ENCODE measurements around the gene YY1.

YY1 gene

DNA sequence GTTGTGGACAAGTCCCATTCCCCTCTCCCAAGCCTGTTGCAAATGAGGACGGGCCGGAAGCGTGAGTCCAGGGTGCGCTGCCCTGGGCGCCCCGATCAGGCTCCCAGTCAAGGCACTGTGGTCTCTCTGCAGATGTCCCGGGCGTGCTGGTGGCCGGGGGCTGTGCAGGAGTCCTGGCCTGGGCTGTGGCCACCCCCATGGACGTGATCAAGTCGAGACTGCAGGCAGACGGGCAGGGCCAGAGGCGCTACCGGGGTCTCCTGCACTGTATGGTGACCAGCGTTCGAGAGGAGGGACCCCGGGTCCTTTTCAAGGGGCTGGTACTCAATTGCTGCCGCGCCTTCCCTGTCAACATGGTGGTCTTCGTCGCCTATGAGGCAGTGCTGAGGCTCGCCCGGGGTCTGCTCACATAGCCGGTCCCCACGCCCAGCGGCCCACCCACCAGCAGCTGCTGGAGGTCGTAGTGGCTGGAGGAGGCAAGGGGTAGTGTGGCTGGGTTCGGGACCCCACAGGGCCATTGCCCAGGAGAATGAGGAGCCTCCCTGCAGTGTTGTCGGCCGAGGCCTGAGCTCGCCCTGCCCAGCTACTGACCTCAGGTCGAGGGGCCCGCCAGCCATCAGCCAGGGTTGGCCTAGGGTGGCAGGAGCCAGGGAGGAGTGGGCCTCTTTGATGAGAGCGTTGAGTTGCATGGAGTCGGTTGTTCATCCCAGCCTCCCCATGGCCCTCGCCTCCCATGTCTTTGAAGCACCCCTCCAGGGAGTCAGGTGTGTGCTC, 90.5 kb downstream of the YY1 start:
- DNase-seq (ENCODE audit: low read depth): no peak
- no peak for TF ChIP-seq CTCF (IDR thresholded peaks at IDR 0.05; ENCODE audit: insufficient read depth, low read depth, low read length, missing control alignments)
- no peak overlapping the region for H3K4me3 ChIP-seq (ENCODE audit: low read length)

DNA sequence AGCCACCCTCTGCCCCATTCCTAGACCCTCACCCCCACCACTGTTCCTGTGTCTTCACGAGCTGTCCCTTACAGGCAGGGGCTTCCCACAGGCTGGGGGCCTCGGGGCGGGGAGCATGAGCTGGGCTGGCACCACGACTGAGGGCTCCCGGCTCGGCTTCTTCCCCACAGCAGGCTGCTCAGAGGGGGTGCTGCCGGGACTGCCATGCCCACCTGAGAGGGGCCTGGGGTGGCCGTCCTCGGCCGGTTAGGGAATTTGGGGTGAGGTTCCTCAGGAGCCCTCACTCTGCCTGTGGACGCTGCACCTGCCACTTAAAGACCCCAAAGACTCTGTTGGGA, 91.0 kb downstream of the YY1 start:
- no peak for DNase-seq (ENCODE audit: low read depth)
- H3K4me3 ChIP-seq (ENCODE audit: low read length): no peak overlapping the region
- TF ChIP-seq CTCF (IDR thresholded peaks at IDR 0.05; ENCODE audit: insufficient read depth, low read depth, low read length, missing control alignments): no peak

GRCh38 chr14:100330388-100330931, 91.5 kb downstream of the YY1 start:
- no peak for DNase-seq (ENCODE audit: low read depth)
- H3K4me3 ChIP-seq (ENCODE audit: low read length): no peak overlapping the region
- no peak for TF ChIP-seq CTCF (IDR thresholded peaks at IDR 0.05; ENCODE audit: insufficient read depth, low read depth, low read length, missing control alignments)

- TF ChIP-seq CTCF (IDR thresholded peaks at IDR 0.05; ENCODE audit: insufficient read depth, low read depth, low read length, missing control alignments): no peak
Observed at GRCh38 chr14:100332071-100332639, 93.2 kb downstream of the YY1 start.

More at GRCh38 chr14:100332071-100332639, 93.2 kb downstream of the YY1 start:
- H3K4me3 ChIP-seq (ENCODE audit: low read length): no peak overlapping the region
- no peak for DNase-seq (ENCODE audit: low read depth)

Data from epithelial cell of esophagus (primary cell).